ENCODE data around the gene ADAM15. TPM values are rescaled to one million over a fixed set of nuclear protein-coding genes. Genes with fewer than 3 reads are reported as not detected.

ADAM15 gene
- total RNA-seq, 1 experiment from 2014 or later = 30.6 TPM

DNA sequence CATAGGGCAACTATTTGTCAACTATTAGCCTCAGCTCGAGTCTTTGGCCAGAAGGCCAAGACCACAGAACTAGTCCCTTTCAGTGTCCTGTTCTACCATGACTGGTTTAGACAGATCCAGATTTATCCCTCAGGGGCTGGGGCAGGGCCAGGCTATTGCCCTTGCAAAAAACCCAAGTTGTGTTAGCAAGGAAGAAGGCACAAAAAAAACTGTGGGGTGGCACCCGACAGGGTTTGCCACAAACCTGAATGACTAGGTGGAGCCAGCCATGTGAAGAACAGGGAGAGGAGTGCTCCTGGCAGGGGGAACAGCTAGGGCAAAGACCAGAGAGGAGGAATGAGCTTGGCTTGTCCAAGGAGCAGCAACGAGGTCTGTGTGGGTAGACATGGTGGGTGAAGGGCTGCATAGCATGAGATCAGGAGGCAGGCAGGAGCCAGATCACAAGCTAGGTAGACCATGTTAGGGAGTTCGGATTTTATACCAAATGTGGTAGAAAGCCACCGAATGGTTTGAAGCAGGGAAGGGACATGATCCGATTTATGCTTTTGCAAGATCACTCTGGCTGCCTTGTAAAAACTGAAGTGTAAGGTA is 13.2 kb upstream of the ADAM15 start:
- WGBS (ENCODE audit: extremely low coverage, insufficient read length, low lambda C conversion rate) = no CpG with 5 or more reads among the region's 6 CpGs
- Histone ChIP-seq H3K9me3 (ENCODE audit: control insufficient read depth, low read depth, low read length) (no peaks in the 10 kb centered on the region), H4K91ac (ENCODE audit: insufficient read length, low read depth, low read length) (no peak overlapping the region), H2BK5ac (ENCODE audit: insufficient read length, low read length) (no peak overlapping the region), H3K4me1 (ENCODE audit: insufficient read depth, low read length) (no peaks in the 10 kb centered on the region), H3K14ac (ENCODE audit: insufficient read depth, low read length) (no peak overlapping the region), H2AFZ (ENCODE audit: low read length) (no peak overlapping the region), H2BK15ac (ENCODE audit: low read depth, low read length) (no peak overlapping the region), H4K8ac (replicated peaks; ENCODE audit: insufficient read length, low read depth, low read length) (no peak overlapping the region), H3K79me1 (ENCODE audit: insufficient read depth, low read depth, low read length, poor library complexity, severe bottlenecking) (no peaks in the 10 kb centered on the region), H4K20me1 (ENCODE audit: control insufficient read depth, insufficient read depth, insufficient read length) (peaks cover 2% of the 10 kb centered on the region), H3K23me2 (ENCODE audit: insufficient read length, low read depth, low read length, poor library complexity, severe bottlenecking) (no peaks in the 10 kb centered on the region), H3T11ph (ENCODE audit: low read length) (no peak overlapping the region), H3K23ac (ENCODE audit: insufficient read length, low read depth, low read length) (no peak overlapping the region), H3K27ac (ENCODE audit: insufficient read length, low read depth, low read length) (no peak overlapping the region), H2BK120ac (ENCODE audit: low read depth, low read length, poor library complexity, severe bottlenecking) (no peak overlapping the region), H3K18ac (ENCODE audit: insufficient read length, low read depth, low read length) (no peak overlapping the region), H3K4me2 (ENCODE audit: insufficient read depth, insufficient read length, low read length) (no peak overlapping the region), H3K79me2 (ENCODE audit: insufficient read depth, low read length) (no peaks in the 10 kb centered on the region), H3K27me3 (ENCODE audit: insufficient read depth, low read length) (no peaks in the 10 kb centered on the region), H3K4ac (ENCODE audit: low read depth, low read length) (no peak overlapping the region), H2AK5ac (ENCODE audit: insufficient read length, low read length) (no peak overlapping the region), H2BK20ac (ENCODE audit: low read depth, low read length, poor library complexity, severe bottlenecking) (no peak overlapping the region), H3K56ac (ENCODE audit: insufficient read length, low read depth, low read length) (no peak overlapping the region), H2BK12ac (ENCODE audit: insufficient read length, low read depth, low read length) (no peak overlapping the region), H3K9ac (ENCODE audit: extremely low read depth, insufficient read length, low read length) (no peak overlapping the region), H4K5ac (ENCODE audit: insufficient read length, low read depth, low read length) (no peak overlapping the region)
- no peaks in the 10 kb centered on the region for H3K9me3 Mint-ChIP-seq
- TF ChIP-seq, protein P1, sequence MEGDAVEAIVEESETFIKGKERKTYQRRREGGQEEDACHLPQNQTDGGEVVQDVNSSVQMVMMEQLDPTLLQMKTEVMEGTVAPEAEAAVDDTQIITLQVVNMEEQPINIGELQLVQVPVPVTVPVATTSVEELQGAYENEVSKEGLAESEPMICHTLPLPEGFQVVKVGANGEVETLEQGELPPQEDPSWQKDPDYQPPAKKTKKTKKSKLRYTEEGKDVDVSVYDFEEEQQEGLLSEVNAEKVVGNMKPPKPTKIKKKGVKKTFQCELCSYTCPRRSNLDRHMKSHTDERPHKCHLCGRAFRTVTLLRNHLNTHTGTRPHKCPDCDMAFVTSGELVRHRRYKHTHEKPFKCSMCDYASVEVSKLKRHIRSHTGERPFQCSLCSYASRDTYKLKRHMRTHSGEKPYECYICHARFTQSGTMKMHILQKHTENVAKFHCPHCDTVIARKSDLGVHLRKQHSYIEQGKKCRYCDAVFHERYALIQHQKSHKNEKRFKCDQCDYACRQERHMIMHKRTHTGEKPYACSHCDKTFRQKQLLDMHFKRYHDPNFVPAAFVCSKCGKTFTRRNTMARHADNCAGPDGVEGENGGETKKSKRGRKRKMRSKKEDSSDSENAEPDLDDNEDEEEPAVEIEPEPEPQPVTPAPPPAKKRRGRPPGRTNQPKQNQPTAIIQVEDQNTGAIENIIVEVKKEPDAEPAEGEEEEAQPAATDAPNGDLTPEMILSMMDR (conservative IDR thresholded peaks at IDR 0.05) = no peak
- no peak overlapping the region for H3K27ac Mint-ChIP-seq
- DNase-seq = no peak
- no peaks in the 10 kb centered on the region for H3K36me3 Mint-ChIP-seq (ENCODE audit: insufficient read depth in 1 of 3, low read depth in 3 of 3)
- H3K4me3 Mint-ChIP-seq = no peak overlapping the region
- peaks cover 51% of the 10 kb centered on the region for H3K27me3 Mint-ChIP-seq (ENCODE audit: low read depth)
- H3K4me1 Mint-ChIP-seq = peaks cover 3 to 6% of the 10 kb centered on the region in 2 experiments; a peak in 2 of 4 replicates
